Forelimb muscle (tissue), 1 donor: Measurements from ENCODE around the gene NCAN. TPM values are rescaled to one million over a fixed set of nuclear protein-coding genes. Genes with fewer than 3 reads are reported as not detected.
"Not testable (repeated sequence)": the region's sequence is repeated elsewhere in the genome, so short reads cannot be mapped to it uniquely, and the experiment has no call there.

ENCODE experiments used
- DNase-seq: peaks from one replicate; pipeline ENCODE4 v3.0.0-alpha.2; 2013; ENCODE audit warnings: low read depth
- polyA plus RNA-seq: library from polyadenylated mRNA; unstranded; fragments of 120-200 nt; gene quantifications from one replicate; pipeline ENCODE4 v1.2.1, GENCODE V29; 2013; ENCODE audit not compliant: insufficient read length

The NCAN gene
- 0.16 TPM for polyA plus RNA-seq

DNA sequence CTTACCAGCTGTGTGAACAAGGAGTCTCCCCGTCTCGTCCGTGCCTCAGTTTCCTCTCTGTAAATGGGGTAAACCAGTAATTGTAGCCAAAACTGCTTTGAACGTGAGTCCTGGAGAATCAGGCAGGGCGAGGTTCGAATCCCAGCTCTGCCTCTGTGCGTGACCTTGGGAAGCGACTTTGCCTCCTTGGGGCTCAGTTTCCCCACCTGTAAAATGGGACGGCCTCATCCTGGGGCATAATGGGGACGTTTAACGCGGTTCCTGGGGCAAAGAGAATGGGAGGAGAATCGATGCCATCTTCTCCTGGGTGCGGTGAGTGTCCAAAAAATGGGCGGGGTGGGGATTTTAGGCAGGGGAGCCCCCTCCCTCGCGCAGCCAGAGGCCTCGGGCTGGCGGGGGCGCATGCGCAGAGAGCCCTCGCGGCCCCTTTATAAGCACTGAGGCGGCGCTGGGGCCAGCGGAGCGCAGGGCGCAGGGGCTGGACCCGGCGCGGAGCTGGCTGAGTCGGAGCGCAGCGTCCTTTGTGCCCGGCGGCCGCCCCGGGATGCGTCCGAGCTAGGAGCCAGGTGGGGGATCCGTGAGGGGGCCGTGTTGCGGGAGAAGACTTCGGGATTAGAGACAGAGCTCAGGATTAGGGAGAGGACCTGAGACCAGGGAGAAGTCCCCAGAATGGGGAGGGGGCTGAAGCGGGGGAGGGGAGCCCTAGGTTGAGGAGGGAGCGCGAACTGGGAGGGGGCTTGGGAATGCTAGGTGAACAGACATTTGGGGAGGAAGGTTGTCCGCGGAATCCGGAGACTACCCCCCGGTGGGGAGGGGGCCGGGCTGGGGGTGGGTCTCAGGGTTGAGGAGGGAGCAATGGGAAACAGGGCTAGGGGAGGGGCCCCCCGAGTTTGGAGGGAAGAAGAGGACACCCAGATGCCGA is at the start of gene NCAN:
NCAN (plus strand) TSS at position 460 of the 922 bp plus-strand sequence. CDS start 4,996 bp downstream, outside the sequence.
- no peak for DNase-seq

DNA sequence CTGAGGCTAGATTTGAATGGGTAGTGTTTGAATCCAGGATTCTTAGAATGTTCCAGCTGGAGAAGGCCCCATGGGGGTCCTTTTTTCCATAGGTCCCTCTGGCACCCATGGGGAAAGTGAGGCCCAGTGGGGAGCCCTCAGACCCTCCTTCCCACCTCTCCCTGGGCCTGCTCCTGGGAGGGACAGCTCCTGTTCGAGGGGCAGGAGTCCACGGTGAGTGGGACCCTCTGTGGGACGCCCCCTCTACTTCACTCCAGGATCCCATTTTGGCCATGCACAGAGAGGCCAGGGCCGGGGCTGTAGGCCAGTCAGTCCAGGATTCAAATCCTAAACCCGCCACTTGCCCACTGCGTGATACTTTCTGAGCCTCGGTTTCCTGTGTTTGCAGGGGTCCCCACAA is 49.3 kb upstream of the NCAN start:
- no peak for DNase-seq

DNA sequence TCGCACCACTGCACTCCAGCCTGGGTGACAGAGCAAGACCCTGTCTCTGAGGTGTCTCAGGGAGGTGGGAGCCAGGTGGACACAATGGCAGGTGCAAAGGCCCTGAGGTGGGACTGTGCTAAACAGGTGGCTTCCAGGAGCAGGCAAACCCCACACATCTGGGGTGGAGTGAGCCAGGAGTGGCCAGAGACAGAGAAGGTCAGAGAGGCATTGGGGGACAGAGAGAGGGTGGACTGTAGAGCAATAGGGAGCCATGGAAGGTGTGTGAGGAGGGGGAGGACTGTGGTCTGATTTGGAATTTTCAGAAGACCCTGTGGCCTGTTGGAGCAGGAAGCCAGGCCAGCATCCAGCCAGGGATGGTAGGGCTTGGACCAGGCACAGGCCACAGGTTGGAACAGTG is 46.4 kb upstream of the NCAN start:
- no peak for DNase-seq

DNA sequence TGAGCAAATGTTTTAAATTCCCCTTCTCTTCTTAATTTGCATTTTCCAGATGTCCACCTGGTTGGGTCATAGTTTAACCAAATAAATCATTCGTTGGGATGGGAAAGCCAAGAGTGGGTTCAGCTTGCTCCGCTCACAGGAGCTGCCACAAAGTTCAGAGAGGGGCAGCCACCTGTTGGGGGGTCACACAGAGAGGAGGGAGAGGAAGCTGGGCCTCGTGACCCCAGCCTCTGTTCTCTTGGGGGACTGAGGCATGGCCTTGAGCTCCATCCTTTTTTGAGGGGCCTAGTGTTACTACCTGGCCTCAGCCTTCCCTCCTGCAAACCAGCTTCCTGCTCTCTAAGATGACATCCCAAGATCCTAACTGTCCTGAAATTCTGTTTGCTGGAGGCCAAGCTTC is 44.1 kb upstream of the NCAN start:
- DNase-seq: no peak

DNA sequence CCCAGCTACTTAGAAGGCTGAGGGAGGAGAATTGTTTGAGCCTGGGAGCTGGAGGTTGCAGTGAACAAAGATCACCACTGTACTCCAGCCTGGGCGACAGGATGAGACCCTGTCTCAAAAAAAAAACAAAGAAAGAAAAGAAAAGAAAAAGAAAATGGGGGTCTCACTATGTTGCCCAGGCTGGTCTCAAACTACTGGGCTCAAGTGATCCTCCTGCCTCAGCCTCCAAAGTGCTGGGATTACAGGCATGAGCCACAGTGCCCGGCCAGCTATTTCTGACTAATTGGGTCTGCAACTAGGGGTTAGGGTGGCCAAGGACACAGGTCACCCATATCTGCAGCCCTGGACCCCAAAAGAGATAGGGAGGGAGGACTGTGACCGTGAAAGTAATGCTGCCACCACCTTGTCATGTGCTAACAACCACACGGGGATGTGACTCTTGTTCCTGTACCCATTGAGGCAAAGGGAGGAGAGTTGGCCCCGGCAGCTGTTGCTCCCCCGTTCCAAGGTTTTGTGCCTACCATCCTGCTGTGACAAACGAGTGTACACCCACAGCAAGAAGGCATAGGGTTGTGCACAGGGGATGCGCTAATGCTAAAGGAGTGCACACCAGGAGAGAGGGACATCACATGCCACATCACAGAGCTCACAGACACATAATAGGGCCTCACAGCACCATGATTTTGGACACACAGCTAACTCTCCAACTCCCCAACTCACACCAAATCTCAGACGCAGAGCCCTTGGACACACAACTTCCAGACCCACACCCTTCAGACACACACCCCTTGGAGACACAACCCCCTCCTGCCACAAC is 42.3 kb upstream of the NCAN start:
- DNase-seq: no peak

DNA sequence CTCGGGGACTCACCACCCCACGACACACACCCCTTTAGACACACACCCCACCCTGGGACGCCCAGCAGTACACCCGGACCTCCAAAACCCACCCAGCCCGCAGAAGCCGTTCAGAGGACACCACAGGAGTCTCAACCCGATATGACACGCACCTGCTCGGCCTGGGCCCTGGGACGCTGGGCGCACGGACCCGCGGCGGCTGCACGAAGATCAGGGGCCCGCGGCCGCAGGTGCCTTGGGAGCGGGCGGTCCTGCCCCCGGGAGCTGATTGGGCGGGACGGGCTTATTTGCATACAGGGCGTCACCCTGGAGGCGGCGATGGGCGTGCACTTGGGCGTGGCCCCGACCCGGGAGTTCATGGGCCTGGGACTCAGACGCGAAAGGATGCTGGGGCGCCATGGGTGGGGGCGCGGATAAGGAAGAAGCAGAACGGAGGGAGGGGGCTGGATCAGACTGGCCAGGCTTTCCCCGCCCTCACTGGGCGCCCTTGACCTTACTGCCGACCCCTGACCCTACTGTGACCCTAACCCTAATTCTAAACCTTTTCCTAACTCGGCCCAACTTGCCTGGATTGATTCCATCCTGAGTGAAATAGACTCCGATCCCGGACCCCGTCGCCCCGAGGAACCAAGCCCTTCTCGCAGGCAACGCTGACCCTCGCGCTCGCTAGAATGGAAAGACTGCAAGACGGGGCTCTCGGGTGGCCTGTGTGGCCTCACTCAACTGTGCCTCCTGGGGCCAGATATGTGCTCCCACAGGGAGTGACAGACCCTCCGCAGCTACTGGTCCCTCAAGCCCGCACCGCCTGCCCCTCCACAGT is 41.5 kb upstream of the NCAN start, which contains the start of gene MEF2B:
MEF2B (minus strand) TSS at position 211 of the 820 bp plus-strand sequence. CDS start 19,528 bp downstream, outside the sequence.
- DNase-seq: no peak

DNA sequence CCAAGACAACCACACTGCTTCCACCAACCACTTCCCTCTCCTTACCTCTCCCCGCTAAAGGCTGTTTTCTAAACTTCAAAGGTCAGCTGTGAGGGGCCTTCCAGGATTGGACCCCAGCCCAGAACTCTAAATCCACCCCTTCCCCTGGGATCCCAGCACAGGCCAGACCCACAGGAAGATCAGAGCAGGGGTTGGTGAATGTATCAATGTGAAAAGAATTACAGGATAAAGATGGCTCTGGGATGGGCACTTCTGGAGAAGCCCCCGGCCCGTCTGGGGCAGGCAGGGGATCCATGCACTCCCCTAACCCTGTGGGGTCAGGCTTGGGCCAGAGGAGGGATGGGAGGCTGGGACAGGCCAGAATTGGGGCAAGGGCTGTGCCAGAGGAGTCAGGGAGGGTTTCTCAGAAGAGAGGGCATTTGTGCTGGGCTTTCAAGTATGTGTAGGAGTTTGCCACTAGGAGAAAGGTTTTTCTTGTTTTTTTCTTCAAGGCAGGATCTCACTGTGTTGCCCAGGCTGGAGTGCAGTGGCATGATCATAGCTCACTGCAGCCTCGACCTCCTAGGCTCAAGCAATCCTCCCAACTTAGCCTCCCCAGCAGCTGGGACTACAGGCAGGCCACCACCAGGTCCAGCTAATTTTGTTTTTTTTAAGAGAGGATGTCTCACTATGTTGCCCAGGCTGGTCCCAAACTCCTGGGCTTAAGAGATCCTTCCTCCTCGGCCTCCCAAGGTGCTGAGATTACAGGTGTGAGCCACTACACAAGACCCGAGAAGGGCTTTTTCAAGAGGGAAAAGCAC is 40.7 kb upstream of the NCAN start:
- no peak for DNase-seq

DNA sequence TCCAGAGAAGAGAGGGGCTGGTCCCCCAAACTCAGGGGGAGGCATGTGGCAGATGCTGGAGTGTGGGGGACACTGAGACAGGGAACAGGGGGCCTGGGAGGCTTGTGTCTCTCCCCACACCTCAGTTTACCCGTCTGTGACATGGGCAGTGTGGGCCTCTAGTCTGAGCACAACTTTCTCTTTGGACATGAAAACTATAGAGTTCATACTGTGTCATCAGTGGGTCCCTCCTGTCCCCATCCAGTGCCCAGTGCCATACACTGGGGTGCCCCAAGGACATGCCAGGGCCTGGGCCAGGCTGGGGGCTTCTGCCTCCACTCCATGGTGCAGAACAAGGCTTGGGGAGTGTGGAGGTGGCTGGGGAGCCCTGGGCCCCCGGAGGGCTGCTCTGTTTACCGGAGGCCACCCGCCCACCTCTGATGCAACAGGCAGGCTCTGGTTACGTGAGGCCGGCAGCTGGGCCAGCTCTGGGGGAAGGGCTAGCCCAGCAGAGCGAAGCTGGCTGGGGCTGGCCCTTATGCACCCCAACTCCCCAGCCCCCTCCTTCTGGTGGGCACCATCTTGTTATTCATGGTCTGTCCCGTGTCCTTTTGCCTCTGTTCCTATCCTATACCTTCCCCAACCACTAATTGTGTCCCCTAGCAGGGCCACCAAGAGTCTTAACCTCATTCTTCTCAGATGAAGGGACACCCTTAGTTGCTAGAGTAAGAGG is 39.8 kb upstream of the NCAN start:
- DNase-seq: no peak

DNA sequence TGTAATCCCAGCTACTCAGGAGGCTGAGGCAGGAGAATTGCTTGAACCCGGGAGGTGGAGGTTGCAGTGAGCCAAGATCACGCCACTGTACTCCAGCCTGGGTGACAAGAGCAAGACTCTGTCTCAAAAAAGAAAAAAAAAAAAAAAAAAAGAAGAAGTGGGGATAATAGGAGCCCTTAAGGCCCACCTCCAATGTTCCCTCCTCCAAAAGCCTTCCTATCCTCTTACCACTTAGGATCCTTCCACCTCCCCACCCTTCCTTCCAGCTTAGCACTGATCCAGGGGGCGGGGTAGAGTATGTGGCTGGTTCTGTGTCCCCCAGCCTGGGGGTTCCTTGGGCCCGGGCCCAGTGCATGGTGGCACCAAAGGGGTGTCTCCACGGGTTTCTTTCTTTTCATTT is 38.5 kb upstream of the NCAN start:
- DNase-seq: not testable (repeated sequence)

DNA sequence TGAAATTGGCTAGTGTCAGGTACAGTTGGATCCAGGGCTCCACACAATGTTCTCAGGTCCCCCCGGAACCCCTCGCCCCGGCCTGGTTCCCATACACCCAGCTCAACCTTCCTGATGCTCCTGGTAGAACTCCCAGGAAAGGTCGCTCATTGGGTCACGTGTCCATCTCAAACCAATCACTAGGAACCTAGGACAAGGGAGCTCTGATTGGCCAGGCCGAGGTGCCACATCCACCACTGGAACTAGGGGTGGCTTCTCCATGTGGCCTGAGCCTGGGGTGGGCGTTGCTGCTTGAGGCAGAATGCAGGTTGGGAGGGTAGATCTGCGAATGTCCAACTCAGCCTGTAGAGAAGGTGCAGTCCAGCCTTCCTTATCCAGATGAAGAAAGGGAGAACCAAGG is 34.8 kb upstream of the NCAN start:
- no peak for DNase-seq

DNA sequence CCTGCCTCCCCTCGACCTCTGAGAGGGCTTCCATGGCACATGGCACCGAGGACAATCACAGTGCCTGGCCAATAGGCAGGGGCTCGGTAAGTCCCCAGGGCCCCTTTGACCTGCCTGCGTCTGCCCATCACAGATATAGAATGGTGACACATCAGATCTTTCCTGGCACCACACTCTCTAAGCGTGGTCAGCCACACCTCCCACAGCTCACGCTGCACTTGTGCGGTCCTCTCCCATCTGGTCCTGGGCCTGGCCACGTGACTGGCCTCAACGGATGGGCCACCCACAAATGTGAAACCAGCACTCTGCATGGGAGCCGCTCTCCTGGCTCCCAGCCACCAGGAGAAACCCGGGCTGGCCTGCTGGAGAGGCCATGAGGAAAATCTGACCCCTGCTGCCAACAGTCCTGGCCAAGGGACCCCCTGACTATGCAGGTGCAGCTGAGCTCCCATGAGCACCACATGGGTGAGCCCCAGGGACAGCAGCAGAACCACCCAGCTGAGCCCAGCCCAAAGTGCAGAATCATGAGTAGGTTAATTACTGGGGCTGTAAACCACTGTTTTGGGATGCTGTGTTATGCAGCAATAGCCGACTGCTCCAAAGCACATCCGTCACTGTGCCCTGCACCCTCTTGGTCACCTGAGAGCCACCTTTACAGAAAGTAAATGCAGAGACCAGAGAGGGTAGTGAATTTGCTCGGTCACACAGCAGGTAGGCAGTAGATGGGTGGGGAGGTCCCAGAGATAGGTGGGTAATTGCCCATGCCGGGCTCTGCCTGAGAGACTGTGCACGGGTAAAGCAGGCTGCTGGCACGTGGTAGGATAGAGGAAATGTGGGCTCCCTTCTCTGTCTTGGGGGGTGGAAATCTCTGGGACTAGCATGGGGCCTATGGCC is 32.0 kb upstream of the NCAN start:
- no peak for DNase-seq

DNA sequence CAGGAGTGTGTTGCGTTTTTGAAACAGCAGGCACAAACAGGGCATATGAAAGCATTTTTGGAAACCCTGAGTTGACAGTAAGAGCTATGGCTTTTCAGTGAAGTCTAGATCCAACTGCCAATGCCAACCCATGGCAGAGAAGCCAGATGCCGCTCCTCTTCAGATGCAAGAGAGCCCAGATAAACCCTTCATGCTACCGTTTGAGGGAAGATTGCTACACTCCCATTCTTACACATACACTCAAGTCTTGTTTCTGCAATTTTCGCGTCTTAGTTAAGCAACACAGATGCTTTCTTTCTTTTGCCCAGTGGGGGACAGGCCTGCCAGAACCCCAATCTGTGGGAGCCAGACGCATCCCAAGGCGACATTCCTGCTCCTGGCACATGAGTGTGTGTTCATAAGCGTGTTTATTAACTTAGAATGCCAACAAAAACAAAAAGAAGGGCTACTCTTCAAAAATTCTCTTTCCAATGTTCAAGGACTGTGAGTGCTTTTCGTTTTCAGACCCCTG is 30.2 kb upstream of the NCAN start:
- no peak for DNase-seq

DNA sequence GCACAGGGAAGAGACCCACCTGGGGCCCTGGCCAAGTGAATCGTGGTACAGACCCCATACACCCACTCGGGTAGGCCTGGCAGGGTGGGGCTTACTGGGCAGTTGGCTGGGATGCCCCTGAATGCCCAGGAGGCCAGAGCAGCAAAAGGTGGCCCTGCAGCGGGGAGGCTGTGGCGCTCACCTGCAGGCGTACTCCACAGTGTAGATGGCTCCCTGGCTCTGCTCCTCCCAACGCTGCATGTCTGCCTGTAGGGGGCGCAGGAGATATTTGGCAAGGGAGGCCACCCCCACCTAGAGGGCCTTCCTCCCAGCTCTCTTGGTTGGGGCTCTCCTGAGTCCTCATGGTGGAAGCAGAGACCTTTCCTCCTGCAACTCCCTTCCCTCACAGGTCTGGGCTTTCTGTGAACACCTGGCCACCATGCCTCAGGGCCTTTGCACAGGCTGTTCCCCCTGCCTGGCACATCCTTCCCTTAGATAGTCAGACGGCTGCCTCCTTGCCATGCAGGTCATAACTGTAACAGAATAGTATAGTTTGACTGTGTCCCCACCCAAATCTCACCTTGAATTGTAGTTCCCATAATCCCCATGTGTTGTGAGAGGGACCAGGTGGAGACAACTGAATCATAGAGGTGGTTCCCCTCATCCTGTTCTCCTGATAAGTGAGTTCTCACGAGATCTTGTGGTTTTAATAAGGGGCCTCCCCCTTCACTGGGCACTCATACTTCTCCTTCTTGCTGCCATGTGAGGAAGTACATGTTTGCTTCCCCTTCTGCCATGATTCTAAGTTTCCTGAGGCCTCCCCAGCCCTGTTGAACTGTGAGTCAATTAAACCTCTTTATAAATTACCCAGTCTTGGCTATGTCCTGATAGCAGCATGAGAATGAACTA is 25.7 kb upstream of the NCAN start:
- DNase-seq: no peak

DNA sequence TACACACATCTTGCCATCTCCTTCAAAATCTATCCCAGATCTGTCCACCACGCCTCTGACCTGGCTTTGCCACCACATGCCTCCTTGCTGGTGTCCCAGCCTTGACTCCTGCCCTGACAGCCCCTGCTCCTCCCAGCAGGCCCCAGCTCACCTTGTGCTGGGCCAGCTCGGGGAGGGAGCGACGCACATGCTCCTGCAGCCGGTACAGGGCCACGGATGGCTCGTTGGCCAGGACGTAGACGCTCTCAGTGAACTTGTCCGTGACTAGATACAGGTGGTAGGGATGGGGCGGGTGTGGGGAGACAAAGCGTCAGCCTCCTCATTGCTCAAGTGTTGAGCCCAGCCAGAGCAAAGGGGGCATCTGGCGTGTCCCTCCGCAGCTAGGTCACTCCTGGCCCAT is 25.0 kb upstream of the NCAN start:
- no peak for DNase-seq

DNA sequence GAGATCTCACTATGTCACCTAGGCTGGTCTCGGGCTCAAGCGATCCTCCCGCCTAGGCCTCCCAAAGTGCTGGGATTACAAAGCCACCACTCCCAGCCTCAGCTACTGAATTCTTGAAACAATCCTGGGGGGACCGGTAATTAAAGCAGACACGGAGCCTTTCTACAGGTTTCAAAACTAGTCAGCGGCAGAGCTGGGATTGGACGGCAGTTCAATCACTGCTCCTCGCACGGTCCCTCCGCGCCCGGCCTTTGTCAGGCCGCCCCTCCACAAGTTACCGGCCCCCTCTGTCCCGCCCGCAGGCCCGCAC is 20.0 kb upstream of the NCAN start:
- DNase-seq: no peak

DNA sequence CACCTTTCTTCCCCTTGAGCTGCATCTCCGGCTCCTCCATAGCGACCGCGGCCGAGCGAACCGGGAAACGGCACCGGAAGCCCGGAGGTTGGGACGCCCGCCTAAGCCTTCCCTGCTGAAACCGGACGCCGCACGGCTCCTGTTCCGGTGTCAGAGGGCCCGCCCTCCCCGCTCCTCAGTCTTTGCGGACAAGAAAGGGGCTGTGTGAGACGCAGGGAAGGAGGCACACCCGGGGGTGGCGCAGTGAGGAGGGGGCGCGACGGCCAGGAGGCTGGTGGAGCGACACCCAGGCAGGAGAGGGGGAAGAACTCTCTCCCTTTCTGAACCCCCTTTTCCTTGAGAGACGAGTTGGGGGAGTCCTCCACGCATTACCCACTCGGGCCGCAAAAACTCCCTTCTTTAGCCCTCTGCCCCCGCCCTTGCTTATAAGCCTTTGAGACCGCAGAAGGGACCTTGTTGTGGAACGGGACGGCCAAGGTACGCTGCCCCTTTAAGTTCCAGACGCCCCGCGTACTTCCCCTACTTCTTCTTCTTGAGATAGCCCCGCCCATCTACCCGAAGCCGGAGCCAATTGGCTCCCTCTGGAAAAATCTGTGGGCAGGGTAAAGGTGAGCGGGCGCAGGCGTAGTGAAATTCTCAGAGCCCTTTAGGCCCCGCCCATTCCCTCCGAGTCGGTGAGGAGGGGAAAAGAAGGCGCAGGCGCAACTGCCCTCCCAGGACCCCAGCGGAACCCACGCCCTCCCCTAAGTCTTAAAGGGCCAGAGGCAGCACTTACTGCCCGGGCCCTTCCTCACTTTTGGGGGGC is 19.5 kb upstream of the NCAN start, which contains the start of the genes BORCS8 and RFXANK:
BORCS8 (minus strand) TSS at position 75 of the 805 bp plus-strand sequence; CDS start at position 40, 35 bp downstream.
RFXANK (plus strand) TSS at position 181 of the 805 bp plus-strand sequence. CDS start 1,689 bp downstream, outside the sequence.
- peak; percentile 99 for DNase-seq

DNA sequence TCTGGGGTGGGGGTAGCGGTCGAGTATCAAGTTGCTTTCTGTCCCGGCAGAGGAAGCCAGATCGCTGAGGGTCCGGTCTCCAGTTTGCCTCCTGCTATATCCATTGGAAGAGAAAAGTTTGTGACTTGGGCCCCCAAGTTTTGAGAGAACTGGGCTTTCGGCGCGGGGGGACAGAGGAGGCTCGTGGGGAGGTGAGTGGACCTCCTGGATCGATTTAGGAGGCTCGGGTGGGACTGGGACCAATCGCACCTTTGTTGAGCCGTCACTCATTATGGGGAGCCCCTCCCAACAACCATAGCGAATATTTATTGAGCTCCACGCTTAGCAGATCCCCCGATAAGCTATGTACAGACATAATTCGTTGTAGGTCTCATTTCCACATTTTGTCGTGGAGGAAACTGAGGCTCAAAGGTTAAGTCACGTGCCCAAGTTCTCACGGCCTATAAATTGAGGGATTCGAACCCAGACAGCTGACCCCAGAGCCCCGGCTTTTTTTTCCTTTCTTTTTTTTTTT is 18.8 kb upstream of the NCAN start:
- DNase-seq: no peak
